Activated CD4-positive, alpha-beta T cell treated with anti-CD3 and anti-CD28 coated beads, Interleukin-2, amount 50 U/mL, for 48 hours (primary cell): ENCODE measurements around the gene PLEKHA5.
"Not testable (repeated sequence)": the region's sequence is repeated elsewhere in the genome, so short reads cannot be mapped to it uniquely, and the experiment has no call there.

ENCODE experiments used
- DNase-seq, 2 experiments: peaks; one replicate each; pipeline ENCODE4 v3.0.0-alpha.2; 2020

Gene PLEKHA5

GRCh38 chr12:19412844-19413243 is 283.3 kb downstream of the PLEKHA5 start:
- DNase-seq, result no peak

GRCh38 chr12:19413582-19413981 is 284.0 kb downstream of the PLEKHA5 start:
- DNase-seq, result not testable (repeated sequence)

DNA sequence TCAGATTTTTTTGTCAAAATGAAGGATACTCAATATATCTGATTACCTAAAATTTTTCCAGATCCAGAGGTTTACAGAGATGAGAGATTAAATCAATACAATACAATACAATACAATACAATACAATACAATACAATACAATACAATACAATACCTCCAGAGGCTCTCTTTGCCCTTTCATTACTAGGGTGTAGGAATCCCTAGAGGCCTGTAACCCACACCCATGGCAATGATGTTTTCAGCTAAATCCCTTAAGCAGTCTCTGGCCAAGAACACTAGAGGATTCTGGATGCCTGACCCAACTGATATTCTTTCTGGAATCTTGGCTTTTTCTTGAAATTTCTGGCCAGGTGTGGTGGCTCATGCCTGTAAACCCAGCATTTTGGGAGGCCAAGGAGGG is 286.0 kb downstream of the PLEKHA5 start:
- DNase-seq, result no peak

- DNase-seq, result no peak
These were observed 289.6 kb downstream of the PLEKHA5 start for GRCh38 chr12:19419086-19419485.

DNA sequence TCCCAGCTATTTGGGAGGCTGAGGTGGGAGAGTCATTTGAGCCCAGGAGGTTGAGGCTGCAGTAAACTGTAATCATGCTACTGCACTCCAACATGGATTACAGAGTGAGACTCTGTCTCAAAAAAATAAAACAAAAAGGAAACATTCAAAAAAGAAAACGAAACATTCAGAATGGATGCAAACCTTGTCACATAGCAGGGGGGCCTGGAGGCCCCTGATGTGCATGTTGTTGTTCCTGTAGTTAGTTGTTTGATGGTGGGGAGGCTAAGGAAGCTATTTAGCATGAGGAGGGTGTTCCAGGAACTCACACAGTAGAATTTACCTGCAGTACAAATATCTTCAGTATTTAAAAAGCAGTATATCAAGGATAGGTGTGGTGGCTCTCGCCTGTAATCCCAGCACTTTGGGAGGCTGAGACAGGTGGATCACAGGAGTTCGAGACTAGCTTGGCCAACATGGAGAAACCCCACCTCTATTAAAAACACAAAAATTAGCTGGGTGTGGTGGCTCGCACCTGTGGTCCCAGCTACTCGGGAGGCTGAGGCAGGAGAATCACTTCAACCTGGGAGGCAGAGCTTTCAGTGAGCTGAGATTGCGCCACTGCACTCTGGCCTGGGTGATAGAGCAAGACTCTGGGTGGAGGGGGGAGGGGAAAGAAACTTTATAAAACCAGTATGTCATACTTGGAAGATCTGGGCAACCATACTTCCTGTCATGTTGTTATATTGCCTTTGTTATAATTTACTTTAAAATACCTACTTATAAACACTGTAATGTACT is 292.2 kb downstream of the PLEKHA5 start:
- DNase-seq, result no peak

- DNase-seq, result no peak
These were observed 293.8 kb downstream of the PLEKHA5 start for GRCh38 chr12:19423166-19423930.
